Mucosa of descending colon (tissue), 3 donors: ENCODE data around the gene INO80. TPM values are rescaled to one million over a fixed set of nuclear protein-coding genes. Genes with fewer than 3 reads are reported as not detected.

Experiments used
- ATAC-seq: fragments of 200-7000 bp; cut with Tn5 transposase; one replicate; pipeline ENCODE4 v1.9.1; 2020; ENCODE audit warnings: mild to moderate bottlenecking, moderate library complexity
- DNase-seq, 3 donors: peaks; one replicate each; pipeline ENCODE4 v3.0.0-alpha.2; 2020
- H3K36me3 ChIP-seq: fragments of 200-600 bp; one replicate; pipeline ENCODE4 v1.8.0; 2021; ENCODE audit warnings: low read depth, mild to moderate bottlenecking
- H3K4me1 ChIP-seq: fragments of 200-600 bp; one replicate; pipeline ENCODE4 v1.8.0; 2021; ENCODE audit warnings: low read depth, mild to moderate bottlenecking
- H3K4me3 ChIP-seq: fragments of 200-600 bp; one replicate; pipeline ENCODE4 v1.8.0; 2021; ENCODE audit warnings: mild to moderate bottlenecking
- H3K9me3 ChIP-seq: fragments of 200-600 bp; one replicate; pipeline ENCODE4 v1.8.0; 2021; ENCODE audit warnings: mild to moderate bottlenecking
- intact Hi-C, 2 donors: fragments of 100-400 bp; cut with DNase I in 1 of 2; cut with micrococcal nuclease in 1 of 2; formaldehyde crosslinking; loops; one replicate each; pipeline versions ENCODE4 v1.11.0 to v1.11.1; 2022; cut with DNase I, micrococcal nuclease
- total RNA-seq, 3 donors: library from RNA; stranded (reverse); fragmentation: NEBNext Ultra II Directional in 2 of 3; extraction: Animal tissue kit (Norgen Biotek cat#: 25700) in 2 of 3; gene quantifications; one replicate each; pipeline versions ENCODE4 v1.2.1 to v1.2.4, GENCODE V29; 2021 to 2023
- TF ChIP-seq, protein P1 (sequence below): fragments of 200-600 bp; IDR thresholded peaks from one replicate; pipeline ENCODE4 v1.8.0; 2022; ENCODE audit warnings: antibody characterized with exemption, mild to moderate bottlenecking
- donor health status: DM: no; HTN: no; CAD: no; lungs with moderate emphysema.
- donor health status: DM: no; HTN: no; CAD: no.
- donor health status: DM: no; HTN: yes; CAD: no.

Gene INO80
- total RNA-seq, 3 donors from 2014 or later, result 22.7 to 28.0 (median 26.3) TPM

DNA sequence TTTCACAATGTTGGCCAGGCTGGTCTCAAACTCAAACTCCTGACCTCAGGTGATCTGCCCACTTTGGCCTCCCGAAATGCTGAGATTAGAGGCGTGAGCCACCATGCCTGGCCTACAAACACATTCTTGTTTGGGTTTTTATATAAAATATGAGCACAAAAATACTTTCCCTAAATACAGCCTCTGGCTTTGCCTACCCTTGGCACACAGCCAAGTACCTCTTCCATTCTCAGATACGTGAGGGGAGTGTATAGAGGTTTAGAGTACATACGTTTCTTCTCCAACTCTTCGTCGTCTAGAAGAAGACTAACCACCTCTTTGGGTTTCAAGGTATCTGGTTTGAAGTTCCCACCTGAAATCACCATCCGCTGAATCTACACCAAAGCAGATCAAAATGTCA lies 129.3 kb downstream of the INO80 start:
- no peaks in the 10 kb centered on the region for H3K4me1 ChIP-seq
- no peak overlapping the region for H3K4me3 ChIP-seq
- DNase-seq, result no peak
- intact Hi-C loops, result no loop called here
- ATAC-seq, result no peak
- H3K9me3 ChIP-seq, result no peaks in the 10 kb centered on the region
- peaks cover 12% of the 10 kb centered on the region for H3K36me3 ChIP-seq
- TF ChIP-seq, protein P1, sequence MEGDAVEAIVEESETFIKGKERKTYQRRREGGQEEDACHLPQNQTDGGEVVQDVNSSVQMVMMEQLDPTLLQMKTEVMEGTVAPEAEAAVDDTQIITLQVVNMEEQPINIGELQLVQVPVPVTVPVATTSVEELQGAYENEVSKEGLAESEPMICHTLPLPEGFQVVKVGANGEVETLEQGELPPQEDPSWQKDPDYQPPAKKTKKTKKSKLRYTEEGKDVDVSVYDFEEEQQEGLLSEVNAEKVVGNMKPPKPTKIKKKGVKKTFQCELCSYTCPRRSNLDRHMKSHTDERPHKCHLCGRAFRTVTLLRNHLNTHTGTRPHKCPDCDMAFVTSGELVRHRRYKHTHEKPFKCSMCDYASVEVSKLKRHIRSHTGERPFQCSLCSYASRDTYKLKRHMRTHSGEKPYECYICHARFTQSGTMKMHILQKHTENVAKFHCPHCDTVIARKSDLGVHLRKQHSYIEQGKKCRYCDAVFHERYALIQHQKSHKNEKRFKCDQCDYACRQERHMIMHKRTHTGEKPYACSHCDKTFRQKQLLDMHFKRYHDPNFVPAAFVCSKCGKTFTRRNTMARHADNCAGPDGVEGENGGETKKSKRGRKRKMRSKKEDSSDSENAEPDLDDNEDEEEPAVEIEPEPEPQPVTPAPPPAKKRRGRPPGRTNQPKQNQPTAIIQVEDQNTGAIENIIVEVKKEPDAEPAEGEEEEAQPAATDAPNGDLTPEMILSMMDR, result no peak

DNA sequence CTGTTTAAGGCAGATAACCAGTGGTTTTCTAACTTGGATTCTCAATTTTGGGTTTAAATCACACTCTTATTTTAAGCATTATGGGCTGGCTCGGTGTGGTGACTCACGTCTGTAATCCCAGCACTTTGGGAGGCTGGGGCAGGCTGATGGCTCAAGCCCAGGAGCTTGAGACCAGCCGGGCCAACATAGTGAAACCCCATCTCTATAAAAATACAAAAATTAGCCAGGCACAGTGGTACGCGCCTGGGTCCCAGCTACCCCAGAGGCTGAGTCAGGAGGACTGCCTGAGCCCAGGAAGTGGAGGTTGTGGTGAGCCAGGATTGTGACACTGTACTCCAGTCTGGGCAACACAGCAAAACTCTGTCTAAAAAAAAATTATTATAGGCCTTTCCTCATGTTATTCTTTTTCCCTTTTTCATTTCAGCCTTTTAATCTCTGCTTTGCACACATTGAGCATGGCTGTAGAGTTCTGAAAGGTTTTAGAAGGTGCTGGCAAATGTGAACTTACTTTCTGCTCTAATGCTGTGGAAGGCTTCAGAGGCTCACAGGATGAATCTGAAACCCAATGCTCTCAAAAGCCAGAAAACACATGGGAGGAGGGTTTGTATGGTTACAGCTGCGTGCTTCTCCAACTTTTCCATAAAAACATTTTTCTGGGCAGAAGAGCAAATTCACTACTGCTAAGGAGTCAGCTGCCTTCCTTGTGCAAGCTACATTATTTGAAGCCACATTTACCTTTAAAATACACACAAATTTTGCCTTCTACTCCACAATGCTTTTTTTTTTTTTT lies 130.3 kb downstream of the INO80 start:
- TF ChIP-seq, protein P1, result no peak
- no peaks in the 10 kb centered on the region for H3K4me1 ChIP-seq
- intact Hi-C loops, result no loop called here
- no peaks in the 10 kb centered on the region for H3K9me3 ChIP-seq
- H3K36me3 ChIP-seq, result peaks cover 12% of the 10 kb centered on the region
- H3K4me3 ChIP-seq, result no peak overlapping the region
- ATAC-seq (no peak), DNase-seq (no peak)

DNA sequence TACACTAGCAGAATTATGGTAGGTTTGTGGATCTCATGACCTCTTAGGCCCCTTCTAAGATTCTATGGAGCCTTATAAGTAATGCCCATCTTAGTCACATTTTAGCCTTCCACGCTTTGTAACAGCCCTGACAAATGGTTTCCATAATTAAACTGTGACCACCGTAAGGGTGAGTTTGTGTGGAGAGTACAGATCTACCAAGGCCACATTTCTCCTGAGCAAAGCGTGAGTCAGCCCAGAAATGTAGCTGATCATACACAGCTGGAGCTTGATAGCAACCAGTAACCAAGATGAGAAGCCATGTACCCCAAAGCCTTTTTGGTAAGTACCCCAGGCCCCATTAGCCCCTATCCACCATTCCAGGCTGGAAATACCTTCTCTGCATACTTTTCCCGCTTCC lies 131.1 kb downstream of the INO80 start:
- intact Hi-C loops, result no loop called here
- TF ChIP-seq, protein P1, result no peak
- Histone ChIP-seq H3K4me3 (no peak overlapping the region), H3K4me1 (no peaks in the 10 kb centered on the region), H3K9me3 (no peaks in the 10 kb centered on the region), H3K36me3 (peaks cover 14% of the 10 kb centered on the region)
- DNase-seq (no peak), ATAC-seq (no peak)

DNA sequence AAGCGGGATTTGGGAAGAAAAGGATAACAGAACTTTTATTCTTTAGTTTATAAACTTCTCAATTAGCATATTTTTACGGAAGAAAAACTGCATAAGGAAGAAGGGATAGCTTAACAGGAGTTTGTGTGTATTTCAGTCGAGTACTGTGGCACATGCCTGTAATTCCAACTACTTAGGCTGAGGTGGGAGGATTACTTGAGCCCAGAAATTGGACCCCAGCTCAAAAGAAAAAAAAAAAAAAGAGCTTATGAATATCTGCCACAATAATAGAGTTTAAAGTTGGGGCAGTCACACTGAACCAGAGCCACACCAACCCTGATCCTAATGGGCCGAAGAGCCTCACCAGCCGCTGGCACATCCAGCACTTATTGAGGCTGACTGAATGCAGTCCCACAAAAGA lies 131.7 kb downstream of the INO80 start:
- DNase-seq, result no peak
- Histone ChIP-seq H3K4me3 (no peak overlapping the region), H3K36me3 (peaks cover 16% of the 10 kb centered on the region), H3K9me3 (no peaks in the 10 kb centered on the region), H3K4me1 (no peaks in the 10 kb centered on the region)
- ATAC-seq, result no peak
- intact Hi-C loops, result no loop called here
- TF ChIP-seq, protein P1, result no peak

DNA sequence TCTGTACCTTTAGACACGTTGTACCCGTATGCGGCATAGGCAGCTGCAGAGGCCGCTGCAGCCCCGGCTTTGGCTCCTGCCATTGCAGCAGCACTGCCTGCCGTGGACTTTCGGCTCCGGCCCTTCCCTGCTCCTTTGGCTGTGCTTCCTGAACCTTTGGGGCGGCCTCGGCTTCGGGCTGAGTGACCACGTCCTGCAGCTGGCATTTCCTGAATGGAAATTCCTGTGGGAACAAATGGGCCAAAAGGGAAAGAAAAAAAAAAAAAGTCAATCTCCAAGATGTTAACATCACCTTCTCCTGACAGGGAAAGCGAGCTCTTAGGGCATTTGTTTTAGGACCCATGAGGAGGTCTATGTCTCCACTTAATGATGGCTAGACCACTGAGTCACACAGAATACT lies 133.2 kb downstream of the INO80 start:
- intact Hi-C loops, result no loop called here
- Histone ChIP-seq H3K4me1 (no peaks in the 10 kb centered on the region), H3K4me3 (no peak overlapping the region), H3K36me3 (peaks cover 21% of the 10 kb centered on the region), H3K9me3 (no peaks in the 10 kb centered on the region)
- no peak for ATAC-seq
- DNase-seq, result no peak
- TF ChIP-seq, protein P1, result no peak
